ENCODE results near the gene PAM. TPM values are rescaled to one million over a fixed set of nuclear protein-coding genes. Genes with fewer than 3 reads are reported as not detected.

Gene PAM
- total and polyA plus RNA-seq, 8 donors: 27.4 to 322 (median 93.9) TPM

GRCh38 chr5:103027267-103027666 lies 272.2 kb downstream of the PAM start:
- no peak overlapping the region for H3K27ac ChIP-seq
- H3K27me3 ChIP-seq: no peaks in the 10 kb centered on the region
- TF ChIP-seq EP300 (IDR thresholded peaks at IDR 0.05): no peak
- TF ChIP-seq CTCF (IDR thresholded peaks at IDR 0.05): no peak
- no peak for TF ChIP-seq POLR2AphosphoS5 (IDR thresholded peaks at IDR 0.05)
- TF ChIP-seq POLR2A (IDR thresholded peaks at IDR 0.05): no peak
- 50 to 98% (median 67%) methylated on average over 2 of the region's 2 CpGs for WGBS, 5 donors
- peaks cover 5 to 49% (median 46%) of the 10 kb centered on the region in 4 donors for H3K36me3 ChIP-seq
- intact Hi-C loops (cut with DNase I; ENCODE audit: low total_unique reads): no loop called here
- H3K4me1 ChIP-seq: no peaks in the 10 kb centered on the region
- no peak overlapping the region for H3K4me3 ChIP-seq
- H3K9me3 ChIP-seq: no peaks in the 10 kb centered on the region
- DNase-seq: no peak

GRCh38 chr5:103031607-103032006 lies 276.5 kb downstream of the PAM start:
- peak in 1 of 7 experiments; percentile 12 for TF ChIP-seq CTCF (IDR thresholded peaks at IDR 0.05)
- TF ChIP-seq POLR2AphosphoS5 (IDR thresholded peaks at IDR 0.05): no peak
- Histone ChIP-seq H3K4me1 (no peaks in the 10 kb centered on the region), H3K27ac (no peak overlapping the region), H3K27me3 (no peaks in the 10 kb centered on the region), H3K4me3 (no peak overlapping the region), H3K36me3 (peaks cover 5 to 44% (median 39%) of the 10 kb centered on the region in 4 donors), H3K9me3 (peaks cover 0 to 9% (median 0%) of the 10 kb centered on the region in 4 donors)
- no peak for DNase-seq
- intact Hi-C loops (cut with DNase I; ENCODE audit: low total_unique reads): loop anchor here (10.0 kb wide), 2 partner anchors 347 to 447 kb away; no protein-coding TSS in a partner anchor

GRCh38 chr5:103033696-103034095 lies 278.6 kb downstream of the PAM start:
- WGBS, 5 donors: 85 to 97% (median 90%) methylated on average over 6 of the region's 6 CpGs
- H3K36me3 ChIP-seq: peaks cover 5 to 30% (median 27%) of the 10 kb centered on the region in 4 donors
- no peaks in the 10 kb centered on the region for H3K4me1 ChIP-seq
- H3K4me3 ChIP-seq: no peak overlapping the region
- no peak for TF ChIP-seq CTCF (IDR thresholded peaks at IDR 0.05)
- no peak for TF ChIP-seq POLR2AphosphoS5 (IDR thresholded peaks at IDR 0.05)
- no peak for TF ChIP-seq EP300 (IDR thresholded peaks at IDR 0.05)
- TF ChIP-seq POLR2A (IDR thresholded peaks at IDR 0.05): no peak
- no peak for DNase-seq
- H3K27me3 ChIP-seq: no peaks in the 10 kb centered on the region
- peaks cover 0 to 9% (median 0%) of the 10 kb centered on the region in 4 donors for H3K9me3 ChIP-seq
- intact Hi-C loops (cut with DNase I; ENCODE audit: low total_unique reads): loop anchor here (10.0 kb wide), 2 partner anchors 349 to 449 kb away; no protein-coding TSS in a partner anchor
- H3K27ac ChIP-seq: no peak overlapping the region

- intact Hi-C loops (cut with DNase I; ENCODE audit: low total_unique reads): loop anchor here (10.0 kb wide), 2 partner anchors 350 to 450 kb away; no protein-coding TSS in a partner anchor
These were observed 279.7 kb downstream of the PAM start for GRCh38 chr5:103034662-103035392.

More at GRCh38 chr5:103034662-103035392, 279.7 kb downstream of the PAM start:
- Histone ChIP-seq H3K9me3 (peaks cover 0 to 9% (median 0%) of the 10 kb centered on the region in 4 donors), H3K4me1 (no peaks in the 10 kb centered on the region), H3K27me3 (no peaks in the 10 kb centered on the region), H3K4me3 (no peak overlapping the region), H3K27ac (no peak overlapping the region), H3K36me3 (peaks cover 0 to 18% (median 17%) of the 10 kb centered on the region in 4 donors)
- WGBS, 5 donors: 92 to 99% (median 95%) methylated on average over 6 to 8 of the region's 8 CpGs
- DNase-seq: no peak
- TF ChIP-seq CTCF (IDR thresholded peaks at IDR 0.05): no peak
- no peak for TF ChIP-seq EP300 (IDR thresholded peaks at IDR 0.05)
- no peak for TF ChIP-seq POLR2AphosphoS5 (IDR thresholded peaks at IDR 0.05)
- TF ChIP-seq POLR2A (IDR thresholded peaks at IDR 0.05): no peak
